Aorta (tissue), 4 donors: Measurements from ENCODE around the gene RPL37A. TPM values are rescaled to one million over a fixed set of nuclear protein-coding genes. Genes with fewer than 3 reads are reported as not detected.

Experiments
- polyA plus RNA-seq, 2 donors: library from polyadenylated mRNA; stranded (reverse); fragments of 200-250 nt; gene quantifications; one replicate each; pipeline ENCODE4 v1.2.3, GENCODE V29; 2013
- total RNA-seq, 2 donors: library from RNA; stranded (reverse); fragmentation: NEBNext Ultra II Directional; extraction: Animal tissue kit (Norgen Biotek cat#: 25700); gene quantifications; one replicate each; pipeline ENCODE4 v1.2.1, GENCODE V29; 2021
- donor health status: healthy with polysubstance abuse.
- donor health status: Bipolar disorder and iron deficiency.
- donor health status: DM: no; HTN: no; CAD: no.
- donor health status: DM: yes; HTN: yes; CAD: no.

RPL37A gene
- total and polyA plus RNA-seq, 4 donors = 1,684 to 6,118 (median 3,245) TPM

Other genes starting within 250 kb of the RPL37A start
- gene MARCHF4, start 126.4 kb upstream of the RPL37A start, total RNA-seq = under 1 TPM in 1 of 2 donors, not detected in 1; 0.13 TPM
- not detected for gene MARCHF4, start 126.4 kb upstream of the RPL37A start, polyA plus RNA-seq
- gene SMARCAL1, start 86.4 kb upstream of the RPL37A start, total RNA-seq = 10 to 100 TPM; 13.9 to 29.8 TPM
- 10 to 100 TPM in 1 of 2 donors, 1 to 10 TPM in 1; 9.4 to 10.9 TPM for gene SMARCAL1, start 86.4 kb upstream of the RPL37A start, polyA plus RNA-seq
- gene IGFBP2, start 134.6 kb downstream of the RPL37A start, total RNA-seq = 100 to 1,000 TPM; 657 to 663 TPM
- 1,000 to 10,000 TPM in 1 of 2 donors, 100 to 1,000 TPM in 1; 869 to 1,436 TPM for gene IGFBP2, start 134.6 kb downstream of the RPL37A start, polyA plus RNA-seq
- 1,000 to 10,000 TPM in 1 of 2 donors, 100 to 1,000 TPM in 1; 808 to 1,222 TPM for gene IGFBP5, start 196.7 kb downstream of the RPL37A start, total RNA-seq
- gene IGFBP5, start 196.7 kb downstream of the RPL37A start, polyA plus RNA-seq = 100 to 1,000 TPM; 123 to 385 TPM